Right atrium auricular region (tissue), 2 donors: Measurements from ENCODE around the gene GGTLC2. TPM values are rescaled to one million over a fixed set of nuclear protein-coding genes. Genes with fewer than 3 reads are reported as not detected.
"Not testable (repeated sequence)": the region's sequence is repeated elsewhere in the genome, so short reads cannot be mapped to it uniquely, and the experiment has no call there.

Experiments used
- DNase-seq: peaks from one replicate; pipeline ENCODE4 v3.0.0-alpha.2; 2019; ENCODE audit warnings: low spot score
- H3K27ac ChIP-seq, 2 donors: fragments of 200-600 bp; sonication (generic); 1 replicate in 1 of 2; 2 replicates in 1 of 2; pipeline ENCODE4 v1.5.1; 2016 to 2019
- H3K27me3 ChIP-seq, 2 donors: fragments of 200-600 bp; sonication (generic); one replicate each; pipeline versions ENCODE4 v1.5.1 to v1.6.0; 2017 to 2019
- H3K36me3 ChIP-seq: fragments of 200-600 bp; sonication (generic); one replicate; pipeline ENCODE4 v1.5.1; 2016
- H3K4me1 ChIP-seq, 2 donors: fragments of 200-600 bp; sonication (generic); one replicate each; pipeline versions ENCODE4 v1.5.1 to v1.6.0; 2017 to 2019
- H3K4me3 ChIP-seq, 2 donors: fragments of 200-600 bp; sonication (generic); 1 replicate in 1 of 2; 2 replicates in 1 of 2; pipeline ENCODE4 v1.5.1; 2017 to 2019; ENCODE audit warnings: mild to moderate bottlenecking in 1 of 2, moderate library complexity in 1 of 2
- H3K9me3 ChIP-seq, 2 donors: fragments of 200-600 bp; sonication (generic); one replicate each; pipeline ENCODE4 v1.5.1; 2019
- total RNA-seq, 2 donors: library from RNA; depleted of rRNA; stranded (reverse); fragments of >200 nt; gene quantifications; one replicate each; pipeline ENCODE4 v1.1.0, GENCODE V29; 2016
- TF ChIP-seq, protein P1 (sequence below), 2 donors: fragments of 200-600 bp; sonication (generic); IDR thresholded peaks; one replicate each; pipeline ENCODE4 v1.5.1; 2019; ENCODE audit warnings: antibody characterized with exemption in 2 of 2

Gene GGTLC2
- total RNA-seq, 2 donors from 2014 or later: not detected

DNA sequence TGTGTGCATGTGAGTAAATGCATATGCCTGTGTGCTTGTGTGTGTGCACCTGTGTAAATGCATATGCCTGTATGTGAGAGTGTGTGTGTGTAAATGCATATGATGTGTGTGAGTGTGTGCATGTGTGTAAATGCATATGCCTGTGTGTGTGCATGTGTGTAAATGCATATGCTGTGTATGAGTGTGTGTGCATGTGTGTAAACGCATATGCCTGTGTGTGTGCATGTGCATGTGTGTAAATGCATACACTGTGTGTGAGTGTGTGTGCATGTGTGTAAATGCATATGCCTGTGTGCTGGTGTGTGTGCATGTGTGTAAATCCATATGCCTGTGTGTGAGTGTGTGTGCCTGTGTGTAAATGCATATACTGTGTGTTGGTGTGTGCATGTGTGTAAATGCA, 37.8 kb downstream of the GGTLC2 start:
- Histone ChIP-seq H3K9me3 (no peaks in the 10 kb centered on the region), H3K4me3 (no peak overlapping the region), H3K27ac (no peak overlapping the region), H3K4me1 (no peaks in the 10 kb centered on the region), H3K36me3 (no peaks in the 10 kb centered on the region), H3K27me3 (no peaks in the 10 kb centered on the region)
- TF ChIP-seq, protein P1, sequence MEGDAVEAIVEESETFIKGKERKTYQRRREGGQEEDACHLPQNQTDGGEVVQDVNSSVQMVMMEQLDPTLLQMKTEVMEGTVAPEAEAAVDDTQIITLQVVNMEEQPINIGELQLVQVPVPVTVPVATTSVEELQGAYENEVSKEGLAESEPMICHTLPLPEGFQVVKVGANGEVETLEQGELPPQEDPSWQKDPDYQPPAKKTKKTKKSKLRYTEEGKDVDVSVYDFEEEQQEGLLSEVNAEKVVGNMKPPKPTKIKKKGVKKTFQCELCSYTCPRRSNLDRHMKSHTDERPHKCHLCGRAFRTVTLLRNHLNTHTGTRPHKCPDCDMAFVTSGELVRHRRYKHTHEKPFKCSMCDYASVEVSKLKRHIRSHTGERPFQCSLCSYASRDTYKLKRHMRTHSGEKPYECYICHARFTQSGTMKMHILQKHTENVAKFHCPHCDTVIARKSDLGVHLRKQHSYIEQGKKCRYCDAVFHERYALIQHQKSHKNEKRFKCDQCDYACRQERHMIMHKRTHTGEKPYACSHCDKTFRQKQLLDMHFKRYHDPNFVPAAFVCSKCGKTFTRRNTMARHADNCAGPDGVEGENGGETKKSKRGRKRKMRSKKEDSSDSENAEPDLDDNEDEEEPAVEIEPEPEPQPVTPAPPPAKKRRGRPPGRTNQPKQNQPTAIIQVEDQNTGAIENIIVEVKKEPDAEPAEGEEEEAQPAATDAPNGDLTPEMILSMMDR (IDR thresholded peaks at IDR 0.05): no peak
- DNase-seq: no peak

DNA sequence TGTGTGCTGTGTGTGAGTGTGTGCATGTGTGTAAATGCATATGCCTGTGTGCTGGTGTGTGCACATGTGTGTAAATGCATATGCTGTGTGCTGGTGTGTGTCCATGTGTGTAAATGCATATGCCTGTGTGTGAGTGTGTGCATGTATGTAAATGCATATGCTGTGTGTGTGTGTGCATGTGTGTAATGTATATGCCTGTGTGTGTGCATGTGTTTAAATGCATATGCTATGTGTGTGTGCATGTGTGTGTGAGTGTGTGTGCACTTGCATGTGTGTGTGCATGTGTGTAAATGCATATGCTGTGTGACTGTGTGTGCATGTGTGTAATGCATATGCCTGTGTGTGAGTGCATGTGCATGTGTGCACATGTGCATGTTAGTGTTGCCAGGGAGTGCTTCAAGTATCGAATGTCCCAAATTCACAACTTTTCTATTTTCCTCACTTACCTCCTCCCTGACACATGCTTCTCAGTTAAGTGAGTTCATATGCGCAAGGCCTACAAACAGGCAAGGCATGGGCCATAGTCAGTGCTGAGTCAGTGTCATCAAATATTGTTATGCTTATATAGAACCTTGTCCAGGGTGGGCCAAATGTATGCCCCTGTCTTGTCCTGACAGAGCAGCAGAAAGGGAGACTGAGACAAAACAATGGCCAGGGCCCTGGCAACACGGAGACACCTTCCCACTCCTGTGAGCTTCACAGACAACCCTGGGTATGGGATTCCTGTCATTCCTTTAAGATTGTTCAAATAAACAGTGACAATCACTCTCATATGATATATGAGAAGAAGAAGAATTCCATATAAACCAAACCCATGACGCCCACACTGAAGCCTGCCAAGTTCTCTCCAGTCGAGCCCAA, 38.6 kb downstream of the GGTLC2 start:
- Histone ChIP-seq H3K36me3 (no peaks in the 10 kb centered on the region), H3K27me3 (no peaks in the 10 kb centered on the region), H3K27ac (no peak overlapping the region), H3K4me1 (no peaks in the 10 kb centered on the region), H3K9me3 (no peaks in the 10 kb centered on the region), H3K4me3 (no peak overlapping the region)
- TF ChIP-seq, protein P1 (IDR thresholded peaks at IDR 0.05): no peak
- DNase-seq: no peak

DNA sequence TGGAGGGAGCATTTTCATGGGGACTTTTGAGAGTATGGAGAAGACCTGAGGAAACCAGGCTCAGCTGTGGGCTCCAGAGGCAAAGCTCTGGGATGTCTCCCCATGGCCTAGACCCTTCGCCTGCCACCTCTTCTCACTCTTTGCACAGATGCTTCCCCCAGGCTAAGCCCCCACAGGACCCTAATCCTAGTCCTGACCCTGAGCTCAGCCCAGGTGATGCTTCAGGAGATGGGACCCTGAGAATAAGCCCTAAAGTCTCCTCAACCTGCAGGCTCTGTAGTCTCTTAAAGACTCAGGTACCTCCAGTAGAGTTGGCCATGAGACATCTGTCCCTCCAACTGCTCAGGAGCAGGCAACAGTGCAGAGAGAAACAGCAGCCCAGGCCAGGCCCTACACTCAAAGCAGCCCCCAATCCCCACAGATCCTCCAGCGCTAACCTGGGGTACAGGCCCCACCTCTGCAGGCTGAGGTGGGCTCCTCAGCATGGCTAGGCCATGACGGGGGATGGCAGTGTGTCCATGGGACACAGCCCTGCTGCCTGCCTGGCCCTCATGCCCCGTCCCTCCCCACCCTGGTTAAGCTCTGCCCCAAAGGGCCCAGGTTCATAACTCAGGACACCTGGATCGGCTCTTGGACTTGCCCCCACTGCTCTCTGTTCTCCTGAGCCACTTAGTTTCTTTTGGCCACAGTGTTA, 39.4 kb downstream of the GGTLC2 start:
- H3K27me3 ChIP-seq: no peaks in the 10 kb centered on the region
- no peak overlapping the region for H3K4me3 ChIP-seq
- TF ChIP-seq, protein P1 (IDR thresholded peaks at IDR 0.05): no peak

DNA sequence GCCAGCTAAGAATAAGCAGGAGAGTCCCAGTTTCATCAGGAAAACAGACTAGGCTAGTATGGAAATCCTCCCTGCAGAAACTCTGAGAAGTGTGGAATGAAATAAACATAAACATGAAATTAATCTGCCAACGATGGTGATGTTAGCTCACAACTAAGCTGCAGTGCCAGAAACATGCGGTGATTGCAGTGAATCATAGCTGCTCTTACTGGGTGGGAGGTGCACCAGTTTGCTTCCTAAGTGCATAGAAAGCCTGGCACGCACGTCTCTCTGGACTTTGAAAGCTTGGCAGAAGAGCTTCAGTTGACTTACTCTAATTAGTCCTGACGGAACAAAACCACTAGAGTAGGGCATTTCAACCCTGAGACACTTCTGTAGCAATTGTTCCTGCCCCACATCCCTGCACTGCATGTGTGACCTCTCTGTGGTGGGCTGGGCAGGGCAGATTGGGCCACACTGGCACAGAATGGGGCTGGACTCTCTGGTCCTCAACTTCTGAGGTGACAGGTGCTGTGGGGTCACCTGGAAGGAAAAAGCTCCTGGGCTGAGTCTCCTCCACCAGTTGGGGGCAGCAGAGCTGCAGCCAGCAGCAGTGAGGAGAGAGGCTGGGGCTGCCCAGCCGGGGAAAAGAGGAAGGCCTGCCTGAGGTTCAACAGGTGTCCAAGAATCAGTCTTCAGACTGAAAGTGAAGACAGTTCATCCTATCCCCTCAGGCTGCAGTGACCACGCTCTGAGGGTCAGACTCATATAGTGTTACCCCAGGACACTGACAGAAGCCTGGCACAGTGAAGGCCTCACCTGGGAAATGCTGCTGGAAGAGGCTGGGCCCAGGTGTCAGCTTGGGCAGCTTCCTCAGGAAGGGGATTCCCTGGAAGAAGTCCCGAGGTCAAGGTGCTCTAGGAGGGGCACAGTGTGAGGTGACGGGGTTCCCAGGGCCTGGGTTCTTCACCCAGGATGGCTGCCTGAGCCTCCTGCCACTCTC, 40.5 kb downstream of the GGTLC2 start:
- Histone ChIP-seq H3K9me3 (no peaks in the 10 kb centered on the region), H3K27ac (no peak overlapping the region), H3K36me3 (no peaks in the 10 kb centered on the region), H3K4me1 (no peaks in the 10 kb centered on the region), H3K27me3 (no peaks in the 10 kb centered on the region), H3K4me3 (no peak overlapping the region)
- TF ChIP-seq, protein P1 (IDR thresholded peaks at IDR 0.05): no peak
- DNase-seq: no peak

More for the DNA sequence above, 39.4 kb downstream of the GGTLC2 start:
- DNase-seq: no peak
- Histone ChIP-seq H3K9me3 (no peaks in the 10 kb centered on the region), H3K4me1 (no peaks in the 10 kb centered on the region), H3K36me3 (no peaks in the 10 kb centered on the region), H3K27ac (no peak overlapping the region)

DNA sequence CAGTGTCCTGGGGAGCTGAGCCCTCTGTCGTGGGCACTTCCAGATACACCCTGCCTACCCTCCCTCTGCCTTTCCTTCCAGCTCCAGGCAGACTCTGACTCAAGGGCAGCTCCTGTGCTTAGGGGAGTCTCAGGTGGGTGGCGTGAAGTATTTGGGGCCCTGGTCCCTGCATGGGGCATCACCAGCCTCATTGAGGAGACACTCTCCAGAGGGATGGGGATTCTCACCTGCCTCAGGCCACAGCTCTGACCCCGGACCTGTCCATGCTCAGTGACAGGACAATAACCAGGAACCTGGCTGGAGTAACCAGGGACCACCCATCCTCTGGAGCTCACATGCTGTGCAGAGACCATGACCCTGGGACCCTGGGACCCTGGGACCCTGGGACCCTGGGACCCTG, 41.2 kb downstream of the GGTLC2 start:
- no peaks in the 10 kb centered on the region for H3K36me3 ChIP-seq
- H3K27ac ChIP-seq: no peak overlapping the region
- TF ChIP-seq, protein P1 (IDR thresholded peaks at IDR 0.05): no peak
- no peaks in the 10 kb centered on the region for H3K27me3 ChIP-seq
- no peak for DNase-seq
- no peaks in the 10 kb centered on the region for H3K4me1 ChIP-seq
- no peak overlapping the region for H3K4me3 ChIP-seq
- H3K9me3 ChIP-seq: no peaks in the 10 kb centered on the region

DNA sequence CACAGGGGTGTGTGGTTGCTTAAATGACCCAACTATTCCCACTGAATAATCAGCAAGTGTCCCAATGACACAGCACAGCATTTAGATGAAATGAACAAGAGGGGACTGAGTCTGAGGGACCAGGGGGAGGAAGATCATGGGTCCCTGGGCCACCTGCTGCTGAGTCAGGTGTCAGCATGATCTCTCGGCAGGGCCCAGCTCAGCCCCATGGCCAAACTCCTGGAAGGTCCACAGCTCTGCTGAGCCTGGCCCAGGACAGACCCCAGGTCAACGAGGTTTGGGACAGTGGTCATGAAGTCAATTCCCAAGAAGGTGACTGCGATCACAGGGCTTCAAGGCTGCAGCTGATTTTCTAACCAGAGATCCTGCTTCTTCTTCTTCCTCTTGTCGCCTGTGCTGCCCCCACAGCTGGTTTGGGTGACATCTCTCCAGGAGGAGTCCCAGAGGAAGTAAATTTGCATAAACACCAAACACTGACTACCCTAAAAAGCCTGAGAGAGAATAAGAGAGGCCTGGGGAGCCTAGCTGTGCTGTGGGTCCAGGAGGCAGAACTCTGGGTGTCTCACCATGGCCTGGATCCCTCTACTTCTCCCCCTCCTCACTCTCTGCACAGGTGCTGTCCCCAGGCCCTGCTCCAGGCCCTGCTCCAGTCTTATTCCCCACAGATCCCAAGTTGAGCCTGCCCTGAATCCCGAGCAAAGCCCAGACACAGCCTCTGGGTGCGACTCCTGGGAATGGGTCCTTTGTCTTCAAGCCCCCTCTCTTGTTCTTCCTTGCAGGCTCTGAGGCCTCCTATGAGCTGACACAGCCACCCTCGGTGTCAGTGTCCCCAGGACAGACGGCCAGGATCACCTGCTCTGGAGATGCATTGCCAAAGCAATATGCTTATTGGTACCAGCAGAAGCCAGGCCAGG, 42.0 kb downstream of the GGTLC2 start:
- not testable (repeated sequence) for H3K27ac ChIP-seq, H3K9me3 ChIP-seq, DNase-seq, H3K36me3 ChIP-seq, H3K4me1 ChIP-seq, H3K4me3 ChIP-seq, H3K27me3 ChIP-seq
